WTC11 (cell line): Measurements from ENCODE around the gene EIF3B. TPM values are rescaled to one million over a fixed set of nuclear protein-coding genes. Genes with fewer than 3 reads are reported as not detected.
A peak's percentile ranks its signal among the peaks of the same experiment; 100 is the strongest.

Experiments
- E2F1 ChIP-seq: sonication (generic); formaldehyde crosslinking; IDR thresholded peaks from 2 replicates; pipeline ENCODE4 v1.8.0; 2022; ENCODE audit warnings: mild to moderate bottlenecking, missing genetic modification reagents
- ELF4 ChIP-seq: sonication (generic); formaldehyde crosslinking; IDR thresholded peaks from 2 replicates; pipeline ENCODE4 v1.8.1; 2022; ENCODE audit warnings: low read depth, mild to moderate bottlenecking, moderate library complexity, missing genetic modification reagents
- ETV6 ChIP-seq: sonication (generic); formaldehyde crosslinking; IDR thresholded peaks from 2 replicates; pipeline ENCODE4 v1.8.1; 2022; ENCODE audit warnings: mild to moderate bottlenecking, missing genetic modification reagents
- FOXJ3 ChIP-seq: sonication (generic); formaldehyde crosslinking; IDR thresholded peaks from 2 replicates; pipeline ENCODE4 v1.9.0; 2021; ENCODE audit warnings: missing genetic modification reagents, mild to moderate bottlenecking, borderline replicate concordance
- NFATC4 ChIP-seq: fragments of 250-450 bp; sonication (Bioruptor Pico); IDR thresholded peaks from 2 replicates; pipeline ENCODE4 v1.9.0; 2021; ENCODE audit warnings: mild to moderate bottlenecking
- NFE2L1 ChIP-seq: sonication (generic); formaldehyde crosslinking; IDR thresholded peaks from 2 replicates; pipeline ENCODE4 v1.8.1; 2023; ENCODE audit warnings: missing genetic modification reagents
- PRDM15 ChIP-seq: sonication (generic); formaldehyde crosslinking; IDR thresholded peaks from 2 replicates; pipeline ENCODE4 v1.8.0; 2022; ENCODE audit warnings: missing genetic modification reagents
- RELA ChIP-seq: sonication (generic); formaldehyde crosslinking; IDR thresholded peaks from 2 replicates; pipeline ENCODE4 v1.8.1; 2022; ENCODE audit warnings: missing genetic modification reagents, mild to moderate bottlenecking, borderline replicate concordance
- SMAD4 ChIP-seq: sonication (generic); formaldehyde crosslinking; IDR thresholded peaks from 2 replicates; pipeline ENCODE4 v1.8.0; 2022; ENCODE audit warnings: mild to moderate bottlenecking, missing genetic modification reagents
- TEAD1 ChIP-seq: sonication (generic); formaldehyde crosslinking; IDR thresholded peaks from 2 replicates; pipeline ENCODE4 v1.8.0; 2022; ENCODE audit warnings: mild to moderate bottlenecking, missing genetic modification reagents
- USF2 ChIP-seq: sonication (generic); formaldehyde crosslinking; IDR thresholded peaks from 2 replicates; pipeline ENCODE4 v1.8.1; 2023; ENCODE audit warnings: mild to moderate bottlenecking, missing genetic modification reagents, moderate library complexity
- ZNF396 ChIP-seq: fragments of 250-450 bp; sonication (Bioruptor Pico); IDR thresholded peaks from 2 replicates; pipeline ENCODE4 v1.8.0; 2021; ENCODE audit warnings: mild to moderate bottlenecking, moderate library complexity, borderline replicate concordance
- ZNF416 ChIP-seq: fragments of 250-450 bp; sonication (Bioruptor Pico); IDR thresholded peaks from 2 replicates; pipeline ENCODE4 v1.9.0; 2021; ENCODE audit warnings: mild to moderate bottlenecking, inconsistent platforms
- ZNF425 ChIP-seq: fragments of 250-450 bp; sonication (Bioruptor Pico); conservative IDR thresholded peaks from 2 replicates; pipeline ENCODE4 v1.9.0; 2021; ENCODE audit warnings: mild to moderate bottlenecking
- total RNA-seq: library from RNA; stranded (reverse); gene quantifications from 3 replicates; pipeline ENCODE4 v1.2.3, GENCODE V29; 2021
- TF ChIP-seq, protein P1 (sequence below): sonication (generic); formaldehyde crosslinking; IDR thresholded peaks from 2 replicates; pipeline ENCODE4 v1.8.1; 2023; ENCODE audit warnings: mild to moderate bottlenecking, missing genetic modification reagents, borderline replicate concordance
- TF ChIP-seq, protein P2 (sequence below): sonication (generic); formaldehyde crosslinking; IDR thresholded peaks from 2 replicates; pipeline ENCODE4 v1.8.1; 2022; ENCODE audit warnings: mild to moderate bottlenecking, moderate library complexity, missing genetic modification reagents
- TF ChIP-seq, protein P3 (sequence below): fragments of 250-450 bp; sonication (Bioruptor Pico); IDR thresholded peaks from 2 replicates; pipeline ENCODE4 v1.9.0; 2021; ENCODE audit warnings: mild to moderate bottlenecking
- TF ChIP-seq, protein P4 (sequence below): fragments of 250-450 bp; sonication (Bioruptor Pico); IDR thresholded peaks from 2 replicates; pipeline ENCODE4 v1.9.0; 2021; ENCODE audit warnings: mild to moderate bottlenecking, borderline replicate concordance

The EIF3B gene
- total RNA-seq, 1 experiment from 2014 or later, result 361 TPM

GRCh38 chr7:2354186-2354938, at the start of gene EIF3B (continued):
- TF ChIP-seq, protein P1, sequence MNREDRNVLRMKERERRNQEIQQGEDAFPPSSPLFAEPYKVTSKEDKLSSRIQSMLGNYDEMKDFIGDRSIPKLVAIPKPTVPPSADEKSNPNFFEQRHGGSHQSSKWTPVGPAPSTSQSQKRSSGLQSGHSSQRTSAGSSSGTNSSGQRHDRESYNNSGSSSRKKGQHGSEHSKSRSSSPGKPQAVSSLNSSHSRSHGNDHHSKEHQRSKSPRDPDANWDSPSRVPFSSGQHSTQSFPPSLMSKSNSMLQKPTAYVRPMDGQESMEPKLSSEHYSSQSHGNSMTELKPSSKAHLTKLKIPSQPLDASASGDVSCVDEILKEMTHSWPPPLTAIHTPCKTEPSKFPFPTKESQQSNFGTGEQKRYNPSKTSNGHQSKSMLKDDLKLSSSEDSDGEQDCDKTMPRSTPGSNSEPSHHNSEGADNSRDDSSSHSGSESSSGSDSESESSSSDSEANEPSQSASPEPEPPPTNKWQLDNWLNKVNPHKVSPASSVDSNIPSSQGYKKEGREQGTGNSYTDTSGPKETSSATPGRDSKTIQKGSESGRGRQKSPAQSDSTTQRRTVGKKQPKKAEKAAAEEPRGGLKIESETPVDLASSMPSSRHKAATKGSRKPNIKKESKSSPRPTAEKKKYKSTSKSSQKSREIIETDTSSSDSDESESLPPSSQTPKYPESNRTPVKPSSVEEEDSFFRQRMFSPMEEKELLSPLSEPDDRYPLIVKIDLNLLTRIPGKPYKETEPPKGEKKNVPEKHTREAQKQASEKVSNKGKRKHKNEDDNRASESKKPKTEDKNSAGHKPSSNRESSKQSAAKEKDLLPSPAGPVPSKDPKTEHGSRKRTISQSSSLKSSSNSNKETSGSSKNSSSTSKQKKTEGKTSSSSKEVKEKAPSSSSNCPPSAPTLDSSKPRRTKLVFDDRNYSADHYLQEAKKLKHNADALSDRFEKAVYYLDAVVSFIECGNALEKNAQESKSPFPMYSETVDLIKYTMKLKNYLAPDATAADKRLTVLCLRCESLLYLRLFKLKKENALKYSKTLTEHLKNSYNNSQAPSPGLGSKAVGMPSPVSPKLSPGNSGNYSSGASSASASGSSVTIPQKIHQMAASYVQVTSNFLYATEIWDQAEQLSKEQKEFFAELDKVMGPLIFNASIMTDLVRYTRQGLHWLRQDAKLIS, result no peak
- TF ChIP-seq ETV6 (CRISPR knock-in tag), result no peak
- TF ChIP-seq, protein P2, sequence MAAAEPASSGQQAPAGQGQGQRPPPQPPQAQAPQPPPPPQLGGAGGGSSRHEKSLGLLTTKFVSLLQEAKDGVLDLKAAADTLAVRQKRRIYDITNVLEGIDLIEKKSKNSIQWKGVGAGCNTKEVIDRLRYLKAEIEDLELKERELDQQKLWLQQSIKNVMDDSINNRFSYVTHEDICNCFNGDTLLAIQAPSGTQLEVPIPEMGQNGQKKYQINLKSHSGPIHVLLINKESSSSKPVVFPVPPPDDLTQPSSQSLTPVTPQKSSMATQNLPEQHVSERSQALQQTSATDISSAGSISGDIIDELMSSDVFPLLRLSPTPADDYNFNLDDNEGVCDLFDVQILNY (CRISPR knock-in tag), result no peak
- no peak for TF ChIP-seq FOXJ3 (CRISPR knock-in tag)
- TF ChIP-seq SMAD4 (CRISPR knock-in tag), result no peak
- 0 out of 2 replicates have a peak, but pooled peaks have one; percentile 0 for TF ChIP-seq NFE2L1 (CRISPR knock-in tag)
- no peak for TF ChIP-seq ZNF396
- TF ChIP-seq RELA (CRISPR knock-in tag), result no peak
- no peak for TF ChIP-seq E2F1 (CRISPR knock-in tag)
- no peak for TF ChIP-seq TEAD1 (CRISPR knock-in tag)
- no peak for TF ChIP-seq ELF4 (CRISPR knock-in tag)
- TF ChIP-seq PRDM15 (CRISPR knock-in tag), result no peak
- peak; percentile 60 for TF ChIP-seq USF2 (CRISPR knock-in tag)
- no peak for TF ChIP-seq ZNF416 (CRISPR knock-in tag)
- TF ChIP-seq, protein P3, sequence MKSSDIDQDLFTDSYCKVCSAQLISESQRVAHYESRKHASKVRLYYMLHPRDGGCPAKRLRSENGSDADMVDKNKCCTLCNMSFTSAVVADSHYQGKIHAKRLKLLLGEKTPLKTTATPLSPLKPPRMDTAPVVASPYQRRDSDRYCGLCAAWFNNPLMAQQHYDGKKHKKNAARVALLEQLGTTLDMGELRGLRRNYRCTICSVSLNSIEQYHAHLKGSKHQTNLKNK, result no peak
- TF ChIP-seq, protein P4, sequence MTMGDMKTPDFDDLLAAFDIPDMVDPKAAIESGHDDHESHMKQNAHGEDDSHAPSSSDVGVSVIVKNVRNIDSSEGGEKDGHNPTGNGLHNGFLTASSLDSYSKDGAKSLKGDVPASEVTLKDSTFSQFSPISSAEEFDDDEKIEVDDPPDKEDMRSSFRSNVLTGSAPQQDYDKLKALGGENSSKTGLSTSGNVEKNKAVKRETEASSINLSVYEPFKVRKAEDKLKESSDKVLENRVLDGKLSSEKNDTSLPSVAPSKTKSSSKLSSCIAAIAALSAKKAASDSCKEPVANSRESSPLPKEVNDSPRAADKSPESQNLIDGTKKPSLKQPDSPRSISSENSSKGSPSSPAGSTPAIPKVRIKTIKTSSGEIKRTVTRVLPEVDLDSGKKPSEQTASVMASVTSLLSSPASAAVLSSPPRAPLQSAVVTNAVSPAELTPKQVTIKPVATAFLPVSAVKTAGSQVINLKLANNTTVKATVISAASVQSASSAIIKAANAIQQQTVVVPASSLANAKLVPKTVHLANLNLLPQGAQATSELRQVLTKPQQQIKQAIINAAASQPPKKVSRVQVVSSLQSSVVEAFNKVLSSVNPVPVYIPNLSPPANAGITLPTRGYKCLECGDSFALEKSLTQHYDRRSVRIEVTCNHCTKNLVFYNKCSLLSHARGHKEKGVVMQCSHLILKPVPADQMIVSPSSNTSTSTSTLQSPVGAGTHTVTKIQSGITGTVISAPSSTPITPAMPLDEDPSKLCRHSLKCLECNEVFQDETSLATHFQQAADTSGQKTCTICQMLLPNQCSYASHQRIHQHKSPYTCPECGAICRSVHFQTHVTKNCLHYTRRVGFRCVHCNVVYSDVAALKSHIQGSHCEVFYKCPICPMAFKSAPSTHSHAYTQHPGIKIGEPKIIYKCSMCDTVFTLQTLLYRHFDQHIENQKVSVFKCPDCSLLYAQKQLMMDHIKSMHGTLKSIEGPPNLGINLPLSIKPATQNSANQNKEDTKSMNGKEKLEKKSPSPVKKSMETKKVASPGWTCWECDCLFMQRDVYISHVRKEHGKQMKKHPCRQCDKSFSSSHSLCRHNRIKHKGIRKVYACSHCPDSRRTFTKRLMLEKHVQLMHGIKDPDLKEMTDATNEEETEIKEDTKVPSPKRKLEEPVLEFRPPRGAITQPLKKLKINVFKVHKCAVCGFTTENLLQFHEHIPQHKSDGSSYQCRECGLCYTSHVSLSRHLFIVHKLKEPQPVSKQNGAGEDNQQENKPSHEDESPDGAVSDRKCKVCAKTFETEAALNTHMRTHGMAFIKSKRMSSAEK (CRISPR knock-in tag), result no peak
- TF ChIP-seq ZNF425 (CRISPR knock-in tag), result no peak
- TF ChIP-seq NFATC4 (CRISPR knock-in tag), result 0 out of 2 replicates have a peak, but pooled peaks have one; percentile 44
